Astrocyte (in vitro differentiated cells and primary cell): ENCODE results near the gene C20orf144. TPM values are rescaled to one million over a fixed set of nuclear protein-coding genes. Genes with fewer than 3 reads are reported as not detected.

Experiments
- DNase-seq: peaks from one replicate; pipeline ENCODE4 v3.0.0-alpha.2; 2010; ENCODE audit warnings: low read depth
- FAIRE-seq: peaks from 2 replicates; lab custom pipeline; 2011; peaks lifted over from hg19 to GRCh38; lab: Jason Lieb, UNC
- H2AFZ ChIP-seq: 2 replicates; pipeline ENCODE4 v1.6.0; 2012; ENCODE audit warnings: low read depth, low read length, inconsistent platforms
- H3K27ac ChIP-seq: 2 replicates; pipeline ENCODE4 v1.5.1; 2011; ENCODE audit warnings: low read depth, low read length, inconsistent platforms
- H3K27me3 ChIP-seq: 2 replicates; pipeline ENCODE4 v1.6.0; 2011; ENCODE audit warnings: low read length, inconsistent platforms; ENCODE audit not compliant: insufficient read depth
- H3K36me3 ChIP-seq: 2 replicates; pipeline ENCODE4 v1.5.1; 2011; ENCODE audit warnings: low read length, inconsistent platforms; ENCODE audit not compliant: insufficient read depth
- H3K4me1 ChIP-seq: 2 replicates; pipeline ENCODE4 v1.5.1; 2011; ENCODE audit warnings: low read length, inconsistent platforms; ENCODE audit not compliant: insufficient read depth
- H3K4me2 ChIP-seq: 2 replicates; pipeline ENCODE4 v1.6.0; 2012; ENCODE audit warnings: low read length, inconsistent platforms
- H3K4me3 ChIP-seq: 2 replicates; pipeline ENCODE4 v1.5.1; 2011; ENCODE audit warnings: low read depth, mild to moderate bottlenecking, low read length, inconsistent platforms; ENCODE audit not compliant: insufficient read depth
- H3K79me2 ChIP-seq: 2 replicates; pipeline ENCODE4 v1.6.0; 2012; ENCODE audit warnings: mild to moderate bottlenecking, low read length, inconsistent platforms; ENCODE audit not compliant: insufficient read depth
- H3K9ac ChIP-seq: 2 replicates; pipeline ENCODE4 v1.6.0; 2012; ENCODE audit warnings: mild to moderate bottlenecking, low read length, inconsistent platforms
- H3K9me3 ChIP-seq: 2 replicates; pipeline ENCODE4 v1.5.1; 2012; ENCODE audit warnings: low read depth, mild to moderate bottlenecking, low read length, inconsistent platforms; ENCODE audit not compliant: insufficient read depth
- H4K20me1 ChIP-seq: 2 replicates; pipeline ENCODE4 v1.6.0; 2012; ENCODE audit warnings: low read length, inconsistent platforms; ENCODE audit not compliant: insufficient read depth
- H3K27ac Mint-ChIP-seq: one replicate; pipeline ENCODE4 v1.8.0; 2021; ENCODE audit warnings: mild to moderate bottlenecking, mixed read lengths; ENCODE audit not compliant: unreplicated experiment
- H3K27me3 Mint-ChIP-seq: one replicate; pipeline ENCODE4 v1.8.0; 2021; ENCODE audit warnings: low read depth, mixed read lengths; ENCODE audit not compliant: unreplicated experiment
- H3K36me3 Mint-ChIP-seq: one replicate; pipeline ENCODE4 v1.8.0; 2021; ENCODE audit warnings: low read depth, mixed read lengths; ENCODE audit not compliant: unreplicated experiment
- H3K4me1 Mint-ChIP-seq: one replicate; pipeline ENCODE4 v1.8.0; 2021; ENCODE audit warnings: low read depth, mixed read lengths; ENCODE audit not compliant: unreplicated experiment
- H3K4me3 Mint-ChIP-seq: one replicate; pipeline ENCODE4 v1.8.0; 2021; ENCODE audit warnings: mild to moderate bottlenecking, moderate library complexity, mixed read lengths; ENCODE audit not compliant: unreplicated experiment
- H3K9me3 Mint-ChIP-seq: one replicate; pipeline ENCODE4 v1.8.0; 2021; ENCODE audit warnings: mild to moderate bottlenecking, mixed read lengths; ENCODE audit not compliant: unreplicated experiment
- EZH2 ChIP-seq: IDR thresholded peaks from 2 replicates; pipeline ENCODE4 v1.6.1; 2012; ENCODE audit warnings: mild to moderate bottlenecking, low read length, inconsistent platforms; ENCODE audit not compliant: insufficient read depth
- total RNA-seq: library from RNA; stranded (reverse); gene quantifications from 2 replicates; pipeline ENCODE4 v1.2.1, GENCODE V29; 2021
- TF ChIP-seq, protein P1 (sequence below): IDR thresholded peaks from 2 replicates; pipeline ENCODE4 v1.5.1; 2011; ENCODE audit warnings: low read depth, mild to moderate bottlenecking, inconsistent platforms, low read length, moderate library complexity; ENCODE audit not compliant: insufficient read depth

Gene C20orf144
- total RNA-seq, 1 donor from 2014 or later: 0.16 TPM

DNA sequence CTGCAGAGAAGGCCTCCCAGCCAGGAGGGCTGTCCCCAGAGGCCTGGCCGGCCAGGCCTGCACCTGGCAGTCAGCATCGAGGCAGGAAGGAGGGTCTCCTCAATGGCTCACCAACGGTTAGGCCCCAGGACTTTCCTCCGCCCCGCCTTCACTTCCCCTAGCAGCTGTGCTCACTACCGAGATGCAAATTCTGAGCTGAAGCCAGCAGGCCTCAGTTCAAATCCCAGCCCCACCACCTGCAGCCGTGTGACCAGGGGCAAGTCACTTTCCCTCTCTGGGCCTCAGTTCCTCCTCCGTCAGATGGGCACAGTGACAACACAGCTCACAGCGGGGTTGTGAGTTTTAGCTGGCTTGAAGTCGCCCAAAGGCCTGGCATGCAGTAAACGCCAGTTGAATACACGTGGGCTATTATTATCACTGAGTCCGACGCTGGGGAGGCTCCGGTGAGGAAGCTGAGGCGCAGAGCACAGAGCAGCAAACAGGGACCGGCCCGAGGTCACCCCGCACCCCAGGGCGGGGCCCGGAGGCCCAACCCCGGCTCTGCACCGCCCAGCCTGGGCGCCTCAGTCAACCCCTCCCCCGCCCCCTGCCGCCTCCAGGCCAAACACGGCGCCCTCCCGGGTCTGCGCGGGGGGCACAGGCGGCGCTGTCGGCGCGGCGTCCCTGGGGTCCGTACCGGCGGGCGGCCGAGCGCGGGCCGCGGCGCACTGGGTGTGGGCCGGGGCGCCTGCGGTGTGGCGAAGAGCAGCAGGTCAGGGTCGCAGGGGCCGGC lies 23.4 kb downstream of the C20orf144 start:
- Mint-ChIP-seq H3K27ac (no peak overlapping the region), H3K4me1 (peaks cover 7% of the 10 kb centered on the region), H3K36me3 (no peaks in the 10 kb centered on the region), H3K4me3 (peak overlapping the region; percentile 75), H3K9me3 (no peaks in the 10 kb centered on the region), H3K27me3 (peaks cover 7% of the 10 kb centered on the region)
- H3K79me2 ChIP-seq: peaks cover 10% of the 10 kb centered on the region
- FAIRE-seq (no peak), DNase-seq (no peak)
- H4K20me1 ChIP-seq: peaks cover 23% of the 10 kb centered on the region
- H3K27me3 ChIP-seq: no peaks in the 10 kb centered on the region
- TF ChIP-seq EZH2: no peak
- TF ChIP-seq, protein P1, sequence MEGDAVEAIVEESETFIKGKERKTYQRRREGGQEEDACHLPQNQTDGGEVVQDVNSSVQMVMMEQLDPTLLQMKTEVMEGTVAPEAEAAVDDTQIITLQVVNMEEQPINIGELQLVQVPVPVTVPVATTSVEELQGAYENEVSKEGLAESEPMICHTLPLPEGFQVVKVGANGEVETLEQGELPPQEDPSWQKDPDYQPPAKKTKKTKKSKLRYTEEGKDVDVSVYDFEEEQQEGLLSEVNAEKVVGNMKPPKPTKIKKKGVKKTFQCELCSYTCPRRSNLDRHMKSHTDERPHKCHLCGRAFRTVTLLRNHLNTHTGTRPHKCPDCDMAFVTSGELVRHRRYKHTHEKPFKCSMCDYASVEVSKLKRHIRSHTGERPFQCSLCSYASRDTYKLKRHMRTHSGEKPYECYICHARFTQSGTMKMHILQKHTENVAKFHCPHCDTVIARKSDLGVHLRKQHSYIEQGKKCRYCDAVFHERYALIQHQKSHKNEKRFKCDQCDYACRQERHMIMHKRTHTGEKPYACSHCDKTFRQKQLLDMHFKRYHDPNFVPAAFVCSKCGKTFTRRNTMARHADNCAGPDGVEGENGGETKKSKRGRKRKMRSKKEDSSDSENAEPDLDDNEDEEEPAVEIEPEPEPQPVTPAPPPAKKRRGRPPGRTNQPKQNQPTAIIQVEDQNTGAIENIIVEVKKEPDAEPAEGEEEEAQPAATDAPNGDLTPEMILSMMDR: no peak
- peaks cover 22% of the 10 kb centered on the region for H3K4me1 ChIP-seq
- peak overlapping the region; percentile 53 for H3K4me3 ChIP-seq
- peak overlapping the region; percentile 65 for H3K9ac ChIP-seq
- no peaks in the 10 kb centered on the region for H3K36me3 ChIP-seq
- H3K27ac ChIP-seq: no peak overlapping the region
- peak overlapping the region; percentile 85 for H3K4me2 ChIP-seq
- H2AFZ ChIP-seq: peak overlapping the region; percentile 42
- no peaks in the 10 kb centered on the region for H3K9me3 ChIP-seq

DNA sequence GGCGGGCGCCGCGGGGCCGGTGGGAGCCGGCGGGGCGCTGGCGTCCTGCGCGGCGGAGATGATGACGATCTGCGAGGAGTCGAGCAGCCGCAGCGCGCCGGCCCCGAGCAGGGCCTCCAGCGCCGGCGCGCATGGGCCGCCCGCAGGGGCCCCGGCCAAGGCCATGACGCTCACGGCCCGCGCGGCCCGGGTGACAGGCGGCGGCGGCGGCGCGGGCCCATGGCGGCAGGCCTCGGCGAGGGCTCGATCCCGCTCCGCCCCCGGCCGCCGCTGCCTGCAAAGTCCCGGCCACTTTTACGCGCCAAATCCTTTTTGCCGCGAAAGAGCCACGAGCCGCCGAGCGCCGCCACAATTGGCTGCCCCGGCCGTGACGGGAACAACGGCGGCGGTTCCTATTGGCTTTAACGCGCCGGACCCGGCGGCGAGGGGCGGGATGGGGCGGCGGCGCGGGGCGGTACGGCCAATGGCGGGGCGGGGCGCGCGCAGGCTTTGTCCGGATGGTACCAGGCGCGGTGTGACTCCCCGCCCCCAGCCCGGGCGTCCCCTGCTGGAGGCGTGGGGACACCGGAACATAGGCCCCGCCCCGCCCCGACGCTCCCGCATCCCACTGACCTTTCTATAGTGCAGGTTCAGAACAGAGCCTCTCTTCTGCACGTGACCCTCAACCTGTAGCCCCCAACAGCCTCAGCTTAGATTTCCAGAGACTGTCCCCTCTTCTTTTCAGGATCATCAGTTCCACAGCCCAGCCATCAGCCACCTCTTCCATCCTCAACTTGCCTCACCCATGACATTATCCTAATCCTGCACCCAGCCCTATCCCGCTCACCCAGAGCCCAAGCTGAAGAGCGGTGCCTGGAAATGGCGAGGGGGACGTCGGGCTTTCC lies 24.2 kb downstream of the C20orf144 start, which contains the start of gene E2F1:
E2F1 (minus strand) TSS at position 286 of the 884 bp plus-strand sequence; CDS start at position 165, 121 bp downstream.
- H2AFZ ChIP-seq: peak within 1 kb of the TSS; percentile 87
- H3K9ac ChIP-seq: peak within 1 kb of the TSS; percentile 65
- H3K36me3 ChIP-seq: no peaks in the 10 kb centered on the region
- peaks cover 10% of the 10 kb centered on the region for H3K79me2 ChIP-seq
- peak within 1 kb of the TSS; percentile 85 for H3K4me2 ChIP-seq
- H3K4me3 ChIP-seq: peak within 1 kb of the TSS; percentile 54
- DNase-seq (peak; percentile 73), FAIRE-seq (no peak)
- H4K20me1 ChIP-seq: peaks cover 16% of the 10 kb centered on the region
- Mint-ChIP-seq H3K27ac (peak within 1 kb of the TSS; percentile 75), H3K4me1 (peaks cover 7% of the 10 kb centered on the region), H3K36me3 (no peaks in the 10 kb centered on the region), H3K27me3 (peaks cover 5% of the 10 kb centered on the region), H3K9me3 (no peaks in the 10 kb centered on the region), H3K4me3 (peak within 1 kb of the TSS; percentile 87)
- TF ChIP-seq EZH2: no peak
- H3K4me1 ChIP-seq: peaks cover 22% of the 10 kb centered on the region
- H3K27ac ChIP-seq: no peak within 1 kb of the TSS
- H3K27me3 ChIP-seq: no peaks in the 10 kb centered on the region
- H3K9me3 ChIP-seq: no peaks in the 10 kb centered on the region

DNA sequence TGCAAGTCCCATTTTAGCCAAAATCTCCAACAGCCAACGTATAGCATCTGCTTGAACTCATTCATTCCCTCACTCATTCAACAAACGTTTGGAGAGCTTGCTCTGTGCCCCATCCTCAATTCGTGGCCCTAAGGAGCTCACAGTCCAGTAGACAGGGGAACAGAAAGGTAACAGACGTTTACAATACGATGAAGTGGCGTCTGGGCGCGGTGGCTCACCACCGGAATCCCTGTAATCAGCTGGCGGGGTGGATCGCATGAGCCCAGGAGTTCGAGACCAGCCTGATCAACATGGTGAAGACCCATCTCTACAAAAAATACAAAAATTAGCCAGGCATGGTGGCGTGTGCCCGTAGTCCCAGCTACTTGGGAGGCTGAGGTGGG lies 24.8 kb downstream of the C20orf144 start:
- peaks cover 10% of the 10 kb centered on the region for H3K79me2 ChIP-seq
- DNase-seq: no peak
- peak overlapping the region; percentile 87 for H3K4me3 Mint-ChIP-seq
- peak overlapping the region; percentile 87 for H2AFZ ChIP-seq
- peaks cover 14% of the 10 kb centered on the region for H4K20me1 ChIP-seq
- peak overlapping the region; percentile 54 for H3K4me3 ChIP-seq
- H3K27ac Mint-ChIP-seq: peak overlapping the region; percentile 75
- no peak overlapping the region for H3K27ac ChIP-seq
- H3K4me1 Mint-ChIP-seq: peaks cover 7% of the 10 kb centered on the region
- TF ChIP-seq, protein P1: no peak
- TF ChIP-seq EZH2: no peak
- H3K27me3 ChIP-seq: no peaks in the 10 kb centered on the region
- no peaks in the 10 kb centered on the region for H3K9me3 Mint-ChIP-seq
- peak overlapping the region; percentile 84 for H3K4me2 ChIP-seq
- H3K9me3 ChIP-seq: no peaks in the 10 kb centered on the region
- no peak for FAIRE-seq
- no peaks in the 10 kb centered on the region for H3K36me3 ChIP-seq
- peaks cover 22% of the 10 kb centered on the region for H3K4me1 ChIP-seq
- H3K9ac ChIP-seq: peak overlapping the region; percentile 34
- no peaks in the 10 kb centered on the region for H3K36me3 Mint-ChIP-seq
- peaks cover 3% of the 10 kb centered on the region for H3K27me3 Mint-ChIP-seq
